ENCODE measurements around the gene NEURL1B.

NEURL1B gene

GRCh38 chr5:172605466-172605865 is 35.6 kb upstream of the NEURL1B start:
- no peak for DNase-seq (ENCODE audit: low read depth)
- no peak overlapping the region for H3K4me3 ChIP-seq (ENCODE audit: low read depth, low read length)
- TF ChIP-seq MYC (IDR thresholded peaks at IDR 0.05; ENCODE audit: low read depth, low read length) (no peak), MAX (IDR thresholded peaks at IDR 0.05; ENCODE audit: low read depth, low read length) (no peak), POLR2A (IDR thresholded peaks at IDR 0.05; ENCODE audit: extremely low read depth, insufficient read length) (no peak), CTCF (IDR thresholded peaks at IDR 0.05; ENCODE audit: low read depth, low read length) (no peak)

GRCh38 chr5:172606156-172606785 is 34.8 kb upstream of the NEURL1B start:
- H3K4me3 ChIP-seq (ENCODE audit: low read depth, low read length): no peak overlapping the region
- TF ChIP-seq CTCF (IDR thresholded peaks at IDR 0.05; ENCODE audit: low read depth, low read length): no peak
- TF ChIP-seq MAX (IDR thresholded peaks at IDR 0.05; ENCODE audit: low read depth, low read length): no peak
- no peak for TF ChIP-seq POLR2A (IDR thresholded peaks at IDR 0.05; ENCODE audit: extremely low read depth, insufficient read length)
- no peak for TF ChIP-seq MYC (IDR thresholded peaks at IDR 0.05; ENCODE audit: low read depth, low read length)
- DNase-seq (ENCODE audit: low read depth): no peak

- H3K4me3 ChIP-seq (ENCODE audit: low read depth, low read length): no peak overlapping the region
- no peak for DNase-seq (ENCODE audit: low read depth)
- TF ChIP-seq MAX (IDR thresholded peaks at IDR 0.05; ENCODE audit: low read depth, low read length) (no peak), MYC (IDR thresholded peaks at IDR 0.05; ENCODE audit: low read depth, low read length) (no peak)
Observed at GRCh38 chr5:172607213-172607793, 33.8 kb upstream of the NEURL1B start.

GRCh38 chr5:172608773-172609172 is 32.3 kb upstream of the NEURL1B start:
- DNase-seq (ENCODE audit: low read depth): no peak
- no peak for TF ChIP-seq MYC (IDR thresholded peaks at IDR 0.05; ENCODE audit: low read depth, low read length)
- no peak for TF ChIP-seq CTCF (IDR thresholded peaks at IDR 0.05; ENCODE audit: low read depth, low read length)
- TF ChIP-seq MAX (IDR thresholded peaks at IDR 0.05; ENCODE audit: low read depth, low read length): no peak
- TF ChIP-seq POLR2A (IDR thresholded peaks at IDR 0.05; ENCODE audit: extremely low read depth, insufficient read length): no peak
- H3K4me3 ChIP-seq (ENCODE audit: low read depth, low read length): no peak overlapping the region

- H3K4me3 ChIP-seq (ENCODE audit: low read depth, low read length): no peak overlapping the region
- DNase-seq (ENCODE audit: low read depth): no peak
- TF ChIP-seq MAX (IDR thresholded peaks at IDR 0.05; ENCODE audit: low read depth, low read length) (no peak), CTCF (IDR thresholded peaks at IDR 0.05; ENCODE audit: low read depth, low read length) (no peak), MYC (IDR thresholded peaks at IDR 0.05; ENCODE audit: low read depth, low read length) (no peak), POLR2A (IDR thresholded peaks at IDR 0.05; ENCODE audit: extremely low read depth, insufficient read length) (no peak)
Observed at GRCh38 chr5:172610643-172611042, 30.4 kb upstream of the NEURL1B start.

GRCh38 chr5:172611913-172612312 is 29.1 kb upstream of the NEURL1B start:
- TF ChIP-seq MYC (IDR thresholded peaks at IDR 0.05; ENCODE audit: low read depth, low read length) (no peak), MAX (IDR thresholded peaks at IDR 0.05; ENCODE audit: low read depth, low read length) (no peak)
- DNase-seq (ENCODE audit: low read depth): no peak
- H3K4me3 ChIP-seq (ENCODE audit: low read depth, low read length): no peak overlapping the region
